Nephron (organoid): ENCODE data around the gene AURKB.
A peak's percentile ranks its signal among the peaks of the same experiment; 100 is the strongest.
"Not testable (repeated sequence)": the region's sequence is repeated elsewhere in the genome, so short reads cannot be mapped to it uniquely, and the experiment has no call there.

Source experiments
- H3K27ac Mint-ChIP-seq, 3 experiments: 2 replicates each; pipeline ENCODE4 v1.8.0; 2020; ENCODE audit warnings: mixed read lengths in 3 of 3, mild to moderate bottlenecking in 2 of 3, moderate library complexity in 1 of 3
- H3K27me3 Mint-ChIP-seq: 2 replicates; pipeline ENCODE4 v1.8.0; 2021; ENCODE audit warnings: low read depth, mild to moderate bottlenecking, moderate library complexity, mixed read lengths
- H3K36me3 Mint-ChIP-seq: 2 replicates; pipeline ENCODE4 v1.8.0; 2020; ENCODE audit warnings: low read depth, mixed read lengths
- H3K4me1 Mint-ChIP-seq: 2 replicates; pipeline ENCODE4 v1.8.0; 2020; ENCODE audit warnings: mixed read lengths
- H3K4me3 Mint-ChIP-seq, 3 experiments: 2 replicates each; pipeline ENCODE4 v1.8.0; 2020; ENCODE audit warnings: mild to moderate bottlenecking in 3 of 3, mixed read lengths in 3 of 3, moderate library complexity in 2 of 3
- H3K9me3 Mint-ChIP-seq: 2 replicates; pipeline ENCODE4 v1.8.0; 2020; ENCODE audit warnings: mixed read lengths
- TF ChIP-seq, protein P1 (sequence below), 3 experiments: fragments of 200-600 bp; sonication (generic); IDR thresholded peaks; one replicate each; pipeline ENCODE4 v1.5.0; 2021; ENCODE audit warnings: antibody characterized with exemption in 3 of 3; ENCODE audit not compliant: unreplicated experiment in 3 of 3

AURKB gene

DNA sequence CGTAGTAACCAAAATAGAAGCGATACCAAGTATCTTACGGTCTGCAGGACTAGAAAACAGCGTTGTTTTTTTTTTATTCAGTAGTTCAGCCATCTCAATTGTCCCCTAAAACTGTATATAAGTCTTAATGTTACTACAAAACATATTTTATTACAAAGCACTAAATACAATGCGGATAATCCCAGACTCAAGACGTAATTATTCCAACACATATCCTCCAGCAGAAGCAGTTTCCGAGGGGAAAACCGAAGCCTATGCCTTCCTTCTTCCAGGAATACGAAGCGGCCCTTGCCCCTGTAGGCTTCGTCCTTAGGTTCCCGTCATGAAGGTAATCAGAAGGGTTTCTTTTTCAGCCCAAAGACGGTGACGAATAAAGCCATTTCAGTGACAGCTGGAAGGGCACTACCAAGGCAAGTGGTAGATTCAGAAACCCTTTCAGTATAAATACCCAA is 36.5 kb downstream of the AURKB start:
- Mint-ChIP-seq H3K36me3 (no peaks in the 10 kb centered on the region), H3K4me1 (peaks cover 38% of the 10 kb centered on the region)

GRCh38 chr17:8173056-8173870 is 37.1 kb downstream of the AURKB start:
- Mint-ChIP-seq H3K4me3 (peak overlapping the region; percentile 85 to 86 (median 86)), H3K27me3 (no peaks in the 10 kb centered on the region), H3K36me3 (no peaks in the 10 kb centered on the region), H3K4me1 (peaks cover 38% of the 10 kb centered on the region), H3K27ac (peak overlapping the region; percentile 100), H3K9me3 (no peaks in the 10 kb centered on the region)
- TF ChIP-seq, protein P1, sequence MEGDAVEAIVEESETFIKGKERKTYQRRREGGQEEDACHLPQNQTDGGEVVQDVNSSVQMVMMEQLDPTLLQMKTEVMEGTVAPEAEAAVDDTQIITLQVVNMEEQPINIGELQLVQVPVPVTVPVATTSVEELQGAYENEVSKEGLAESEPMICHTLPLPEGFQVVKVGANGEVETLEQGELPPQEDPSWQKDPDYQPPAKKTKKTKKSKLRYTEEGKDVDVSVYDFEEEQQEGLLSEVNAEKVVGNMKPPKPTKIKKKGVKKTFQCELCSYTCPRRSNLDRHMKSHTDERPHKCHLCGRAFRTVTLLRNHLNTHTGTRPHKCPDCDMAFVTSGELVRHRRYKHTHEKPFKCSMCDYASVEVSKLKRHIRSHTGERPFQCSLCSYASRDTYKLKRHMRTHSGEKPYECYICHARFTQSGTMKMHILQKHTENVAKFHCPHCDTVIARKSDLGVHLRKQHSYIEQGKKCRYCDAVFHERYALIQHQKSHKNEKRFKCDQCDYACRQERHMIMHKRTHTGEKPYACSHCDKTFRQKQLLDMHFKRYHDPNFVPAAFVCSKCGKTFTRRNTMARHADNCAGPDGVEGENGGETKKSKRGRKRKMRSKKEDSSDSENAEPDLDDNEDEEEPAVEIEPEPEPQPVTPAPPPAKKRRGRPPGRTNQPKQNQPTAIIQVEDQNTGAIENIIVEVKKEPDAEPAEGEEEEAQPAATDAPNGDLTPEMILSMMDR (IDR thresholded peaks at IDR 0.05; ENCODE audit: unreplicated experiment in 3 of 3), result no peak

More for the DNA sequence above, 36.5 kb downstream of the AURKB start:
- Mint-ChIP-seq H3K9me3 (no peaks in the 10 kb centered on the region), H3K27me3 (no peaks in the 10 kb centered on the region), H3K4me3 (peak overlapping the region; percentile 85 to 86 (median 86)), H3K27ac (peak overlapping the region; percentile 100)
- TF ChIP-seq, protein P1 (IDR thresholded peaks at IDR 0.05; ENCODE audit: unreplicated experiment in 3 of 3), result no peak

GRCh38 chr17:8170186-8170585 is 40.2 kb downstream of the AURKB start:
- not testable (repeated sequence) for H3K27me3 Mint-ChIP-seq, H3K36me3 Mint-ChIP-seq, H3K4me3 Mint-ChIP-seq, H3K9me3 Mint-ChIP-seq, H3K27ac Mint-ChIP-seq
- peaks cover 19% of the 10 kb centered on the region for H3K4me1 Mint-ChIP-seq

GRCh38 chr17:8167526-8167925 is 42.8 kb downstream of the AURKB start:
- no peak overlapping the region for H3K4me3 Mint-ChIP-seq
- H3K36me3 Mint-ChIP-seq, result no peaks in the 10 kb centered on the region
- TF ChIP-seq, protein P1 (IDR thresholded peaks at IDR 0.05; ENCODE audit: unreplicated experiment in 3 of 3), result no peak
- H3K27me3 Mint-ChIP-seq, result no peaks in the 10 kb centered on the region
- no peaks in the 10 kb centered on the region for H3K9me3 Mint-ChIP-seq
- H3K27ac Mint-ChIP-seq, result no peak overlapping the region
- H3K4me1 Mint-ChIP-seq, result peaks cover 20% of the 10 kb centered on the region

DNA sequence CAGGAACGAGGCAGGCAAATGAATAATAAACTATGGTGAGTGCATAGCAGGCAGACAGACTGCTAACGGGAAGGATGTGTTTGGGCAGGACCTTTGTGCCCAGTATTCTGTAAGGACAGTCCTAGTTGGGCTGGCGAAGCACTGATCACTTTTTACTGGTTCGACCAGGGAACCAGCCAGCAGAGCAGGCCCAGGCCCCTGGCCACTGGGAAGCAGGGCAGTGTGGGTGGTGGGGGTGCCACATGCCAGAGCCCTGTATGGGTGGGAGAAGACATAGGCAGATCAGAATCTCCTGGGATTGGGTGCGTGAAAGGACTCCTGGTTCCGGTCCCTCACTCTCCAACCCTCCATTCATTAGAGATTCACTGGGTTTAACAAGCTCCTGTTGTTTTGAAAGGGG is 43.6 kb downstream of the AURKB start:
- H3K27me3 Mint-ChIP-seq, result no peaks in the 10 kb centered on the region
- H3K27ac Mint-ChIP-seq, result peak overlapping the region in 1 of 3 experiments; percentile 12
- no peaks in the 10 kb centered on the region for H3K9me3 Mint-ChIP-seq
- peaks cover 21% of the 10 kb centered on the region for H3K4me1 Mint-ChIP-seq
- H3K4me3 Mint-ChIP-seq, result no peak overlapping the region
- H3K36me3 Mint-ChIP-seq, result no peaks in the 10 kb centered on the region
- TF ChIP-seq, protein P1 (IDR thresholded peaks at IDR 0.05; ENCODE audit: unreplicated experiment in 3 of 3), result no peak

DNA sequence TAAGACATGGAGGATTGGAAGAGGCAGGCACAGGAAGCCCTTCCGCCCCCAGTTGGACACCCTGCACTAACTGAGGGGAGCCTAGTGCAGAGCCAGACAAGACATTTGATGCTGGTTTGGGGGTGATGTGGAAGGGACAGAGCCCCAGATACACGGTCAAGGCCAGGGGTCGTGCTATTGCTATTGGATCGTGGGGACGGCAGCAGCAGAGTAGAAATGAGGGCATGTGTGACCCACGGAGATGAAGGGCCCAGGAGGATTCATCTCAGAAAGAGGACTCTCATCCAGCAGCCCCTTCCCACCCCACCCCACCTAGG is 45.6 kb downstream of the AURKB start:
- Mint-ChIP-seq H3K27ac (peak overlapping the region; percentile 92 to 99 (median 95)), H3K27me3 (no peaks in the 10 kb centered on the region), H3K36me3 (peaks cover 11% of the 10 kb centered on the region), H3K4me1 (peaks cover 39% of the 10 kb centered on the region), H3K9me3 (no peaks in the 10 kb centered on the region), H3K4me3 (peak overlapping the region; percentile 90 to 97 (median 96))
- TF ChIP-seq, protein P1 (IDR thresholded peaks at IDR 0.05; ENCODE audit: unreplicated experiment in 3 of 3), result no peak
